Vagina (tissue), 2 donors: ENCODE results near the gene NOXA1. TPM values are rescaled to one million over a fixed set of nuclear protein-coding genes. Genes with fewer than 3 reads are reported as not detected.
A peak's percentile ranks its signal among the peaks of the same experiment; 100 is the strongest.

Experiments used
- DNase-seq, 2 donors: peaks; one replicate each; pipeline ENCODE4 v3.0.0-alpha.2; 2017; ENCODE audit errors: extremely low spot score in 2 of 2
- H3K27ac ChIP-seq: fragments of 200-600 bp; sonication (generic); one replicate; pipeline ENCODE4 v1.5.1; 2019
- H3K27me3 ChIP-seq: fragments of 200-600 bp; sonication (generic); one replicate; pipeline ENCODE4 v1.5.1; 2019
- H3K36me3 ChIP-seq, 2 donors: fragments of 200-600 bp; sonication (generic); one replicate each; pipeline ENCODE4 v1.5.1; 2017 to 2019
- H3K4me1 ChIP-seq: fragments of 200-600 bp; sonication (generic); one replicate; pipeline ENCODE4 v1.5.1; 2019
- H3K4me3 ChIP-seq, 2 donors: fragments of 200-600 bp; sonication (generic); 1 replicate in 1 of 2; 2 replicates in 1 of 2; pipeline ENCODE4 v1.5.1; 2016 to 2019
- H3K9me3 ChIP-seq: fragments of 200-600 bp; sonication (generic); one replicate; pipeline ENCODE4 v1.5.1; 2019
- CTCF ChIP-seq, 3 experiments: fragments of 450-650 bp in 2 of 3; fragments of 200-600 bp in 1 of 3; sonication (generic) in 1 of 3; IDR thresholded peaks; one replicate each; pipeline ENCODE4 v1.5.1; 2017 to 2019; ENCODE audit warnings: antibody characterized with exemption in 3 of 3, mild to moderate bottlenecking in 2 of 3, moderate library complexity in 2 of 3
- POLR2A ChIP-seq, 2 donors: fragments of 450-650 bp; IDR thresholded peaks; one replicate each; pipeline ENCODE4 v1.6.1; 2017; ENCODE audit warnings: antibody characterized with exemption in 2 of 2, mild to moderate bottlenecking in 2 of 2, moderate library complexity in 2 of 2
- POLR2AphosphoS5 ChIP-seq, 2 donors: sonication (generic); formaldehyde crosslinking; IDR thresholded peaks; one replicate each; pipeline ENCODE4 v1.9.0; 2017; ENCODE audit warnings: antibody characterized with exemption in 2 of 2, mild to moderate bottlenecking in 2 of 2, low read depth in 1 of 2; ENCODE audit not compliant: insufficient read depth in 1 of 2
- intact Hi-C: fragments of 100-400 bp; cut with DNase I; formaldehyde crosslinking; loops from one replicate; pipeline ENCODE4 v1.15.1; 2023
- total RNA-seq: library from RNA; depleted of rRNA; stranded (reverse); fragments of >200 nt; gene quantifications from one replicate; pipeline ENCODE4 v1.2.3, GENCODE V29; 2016

NOXA1 gene
- total RNA-seq, 1 donor from 2014 or later, result 2.9 TPM

GRCh38 chr9:137438591-137439157 is 15.5 kb downstream of the NOXA1 start:
- Histone ChIP-seq H3K27me3 (no peaks in the 10 kb centered on the region), H3K36me3 (no peaks in the 10 kb centered on the region), H3K4me3 (no peak overlapping the region), H3K4me1 (peaks cover 21% of the 10 kb centered on the region), H3K27ac (no peak overlapping the region), H3K9me3 (no peaks in the 10 kb centered on the region)
- TF ChIP-seq POLR2AphosphoS5 (IDR thresholded peaks at IDR 0.05; ENCODE audit: insufficient read depth in 1 of 2, low read depth in 1 of 2), result no peak
- TF ChIP-seq POLR2A (IDR thresholded peaks at IDR 0.05), result no peak
- TF ChIP-seq CTCF (IDR thresholded peaks at IDR 0.05), result no peak
- intact Hi-C loops, result no loop called here
- no peak for DNase-seq

- no peak overlapping the region for H3K27ac ChIP-seq
- DNase-seq, result no peak
- TF ChIP-seq CTCF (IDR thresholded peaks at IDR 0.05) (no peak), POLR2AphosphoS5 (IDR thresholded peaks at IDR 0.05; ENCODE audit: insufficient read depth in 1 of 2, low read depth in 1 of 2) (no peak), POLR2A (IDR thresholded peaks at IDR 0.05) (no peak)
- no peaks in the 10 kb centered on the region for H3K9me3 ChIP-seq
- peaks cover 21% of the 10 kb centered on the region for H3K4me1 ChIP-seq
- H3K36me3 ChIP-seq, result no peaks in the 10 kb centered on the region
- H3K4me3 ChIP-seq, result no peak overlapping the region
- no peaks in the 10 kb centered on the region for H3K27me3 ChIP-seq
- intact Hi-C loops, result no loop called here
Measured at GRCh38 chr9:137439158-137439714, 16.0 kb downstream of the NOXA1 start.

GRCh38 chr9:137441289-137441934 is 18.2 kb downstream of the NOXA1 start, which contains the start of gene ENTPD8:
TSS of gene ENTPD8 (minus strand) at chr9:137441357. CDS start at chr9:137438285, 3,072 bp downstream.
- H3K36me3 ChIP-seq, result no peaks in the 10 kb centered on the region
- no peaks in the 10 kb centered on the region for H3K27me3 ChIP-seq
- TF ChIP-seq CTCF (IDR thresholded peaks at IDR 0.05) (no peak), POLR2A (IDR thresholded peaks at IDR 0.05) (no peak)
- no peak for DNase-seq
- no peak within 1 kb of the TSS for H3K27ac ChIP-seq
- no peaks in the 10 kb centered on the region for H3K9me3 ChIP-seq
- intact Hi-C loops, result no loop called here
- H3K4me1 ChIP-seq, result peaks cover 25% of the 10 kb centered on the region
- peak within 1 kb of the TSS; percentile 29 to 45 for H3K4me3 ChIP-seq

GRCh38 chr9:137441935-137442321 is 18.7 kb downstream of the NOXA1 start:
- H3K27me3 ChIP-seq, result no peaks in the 10 kb centered on the region
- peaks cover 22% of the 10 kb centered on the region for H3K4me1 ChIP-seq
- H3K4me3 ChIP-seq, result peak overlapping the region; percentile 29 to 45
- no peak overlapping the region for H3K27ac ChIP-seq
- H3K36me3 ChIP-seq, result no peaks in the 10 kb centered on the region
- H3K9me3 ChIP-seq, result no peaks in the 10 kb centered on the region
- DNase-seq, result no peak
- no peak for TF ChIP-seq POLR2AphosphoS5 (IDR thresholded peaks at IDR 0.05; ENCODE audit: insufficient read depth in 1 of 2, low read depth in 1 of 2)
- TF ChIP-seq POLR2A (IDR thresholded peaks at IDR 0.05), result no peak
- TF ChIP-seq CTCF (IDR thresholded peaks at IDR 0.05), result no peak
- intact Hi-C loops, result no loop called here
